ENCODE results near the gene SLC18A3.

The SLC18A3 gene

DNA sequence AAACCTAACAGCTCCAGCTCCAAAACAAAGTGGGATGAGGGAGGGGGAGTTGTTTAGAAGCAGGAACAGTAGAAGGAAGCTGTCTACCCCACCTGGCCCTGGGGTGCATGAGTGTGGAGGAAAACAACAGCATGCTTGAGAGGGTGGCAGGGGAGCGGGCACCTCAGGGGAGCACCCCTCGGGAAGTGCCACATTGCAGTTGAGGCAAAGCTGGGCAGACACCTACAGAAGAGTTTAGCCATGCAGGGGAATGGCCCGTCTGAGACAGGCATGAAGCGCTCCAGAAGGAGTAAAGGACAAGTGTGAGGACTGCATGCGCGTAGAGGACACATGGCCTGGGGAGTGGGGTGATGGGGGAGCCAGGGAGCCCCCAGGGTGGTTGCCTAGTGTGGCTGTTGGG, 21.9 kb downstream of the SLC18A3 start:
- no peak for DNase-seq

GRCh38 chr10:49632406-49633317, 22.6 kb downstream of the SLC18A3 start:
- DNase-seq = no peak

DNA sequence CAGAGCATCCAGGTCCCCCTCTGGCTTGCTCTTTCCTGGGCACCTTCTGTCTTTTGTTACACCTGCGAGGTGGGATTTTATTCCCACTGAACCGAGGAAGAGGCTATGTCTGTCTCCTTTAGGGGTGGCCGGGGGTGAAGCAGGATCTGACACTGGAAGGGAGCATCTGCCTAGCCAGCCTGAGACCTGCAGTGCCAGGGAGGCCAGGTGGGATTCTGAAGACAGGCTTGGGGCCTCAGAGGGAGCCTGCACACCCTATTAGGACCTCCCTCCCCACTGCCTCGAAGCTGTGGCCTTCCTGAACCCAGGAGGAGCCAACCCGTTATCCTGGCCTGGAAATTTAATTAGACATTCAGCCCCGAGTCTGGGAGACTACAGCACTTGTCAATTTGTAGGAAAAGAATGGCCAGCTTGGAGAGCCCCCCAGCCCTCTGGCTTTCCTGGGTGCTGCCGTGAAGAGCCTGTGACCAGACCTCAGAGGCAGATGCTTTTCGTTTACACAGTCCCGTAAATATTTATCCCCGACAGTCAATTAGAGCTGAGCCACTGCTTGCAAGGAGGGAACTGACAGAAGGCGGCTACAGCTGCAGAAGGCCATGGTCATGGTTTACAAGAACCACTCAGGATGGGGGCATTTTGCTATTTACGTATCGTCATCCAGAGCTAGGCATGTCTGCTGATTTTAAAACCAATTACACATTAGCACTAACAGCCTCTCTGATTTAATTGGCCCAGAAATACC, 23.4 kb downstream of the SLC18A3 start:
- no peak for DNase-seq

- no peak for DNase-seq
Measured at GRCh38 chr10:49634069-49634660, 24.1 kb downstream of the SLC18A3 start.

- DNase-seq = no peak
Measured at GRCh38 chr10:49642311-49642710, 32.2 kb downstream of the SLC18A3 start.

DNA sequence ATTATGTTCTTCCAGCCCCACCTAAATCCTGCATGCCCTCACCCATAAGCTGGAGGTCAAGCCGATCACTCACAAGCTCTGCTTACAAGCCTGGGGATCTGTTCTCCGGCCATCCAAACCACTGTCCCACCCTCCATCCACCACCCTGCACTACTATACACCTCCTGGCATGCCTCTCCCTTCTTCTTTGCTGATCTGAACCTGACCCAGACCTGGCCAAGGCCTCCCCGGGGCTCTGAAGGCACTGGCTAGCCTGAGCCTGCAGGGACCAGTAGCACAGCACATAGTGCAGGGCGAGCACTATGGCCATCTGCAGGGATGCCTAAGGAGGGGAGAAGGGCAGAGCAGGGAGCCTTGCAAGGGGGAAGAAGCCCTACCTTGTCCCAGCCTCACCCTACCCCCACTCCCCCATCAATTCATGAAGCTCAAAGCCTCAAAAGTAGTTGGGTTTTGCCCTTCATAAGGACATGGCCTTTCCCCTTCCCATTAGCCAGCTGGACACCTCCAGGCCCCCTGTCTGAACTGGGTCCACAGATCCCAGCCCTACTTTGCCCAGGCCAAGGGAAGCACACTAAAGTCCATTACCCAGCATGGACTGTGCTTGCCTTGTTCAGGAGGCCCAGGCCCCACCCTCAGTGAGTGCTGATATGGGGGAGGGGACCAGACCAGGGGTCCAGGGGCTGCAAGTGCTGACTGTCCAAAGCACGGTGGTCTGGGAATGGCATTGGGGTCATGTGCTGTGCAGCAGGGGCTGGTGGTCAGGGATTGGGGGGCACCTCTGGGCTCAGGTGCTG, 33.3 kb downstream of the SLC18A3 start:
- no peak for DNase-seq

GRCh38 chr10:49644035-49644646, 34.0 kb downstream of the SLC18A3 start:
- DNase-seq = no peak

DNA sequence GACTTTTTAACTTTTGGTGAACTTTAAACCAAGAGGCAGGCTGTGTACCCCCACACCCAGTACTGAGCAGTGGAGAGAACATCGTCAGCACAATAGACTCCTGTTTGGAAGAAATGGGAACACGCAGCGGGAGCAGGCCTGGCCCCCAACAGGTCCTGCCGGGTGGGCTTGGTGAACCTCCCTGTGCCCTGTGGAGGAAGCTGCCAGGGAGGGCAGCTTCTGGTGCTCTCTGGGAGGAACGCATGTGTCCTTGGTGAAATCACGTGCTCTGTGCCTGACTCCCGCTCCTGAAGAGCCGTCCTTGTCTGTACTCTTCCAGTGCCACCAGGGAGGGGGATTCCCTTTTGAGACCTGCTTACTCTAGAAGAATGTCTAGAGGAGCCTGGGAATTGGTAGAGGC, 35.3 kb downstream of the SLC18A3 start:
- DNase-seq = no peak

GRCh38 chr10:49645871-49646870, 36.1 kb downstream of the SLC18A3 start:
- no peak for DNase-seq

- DNase-seq = no peak
Measured at GRCh38 chr10:49647554-49647953, 37.4 kb downstream of the SLC18A3 start.

DNA sequence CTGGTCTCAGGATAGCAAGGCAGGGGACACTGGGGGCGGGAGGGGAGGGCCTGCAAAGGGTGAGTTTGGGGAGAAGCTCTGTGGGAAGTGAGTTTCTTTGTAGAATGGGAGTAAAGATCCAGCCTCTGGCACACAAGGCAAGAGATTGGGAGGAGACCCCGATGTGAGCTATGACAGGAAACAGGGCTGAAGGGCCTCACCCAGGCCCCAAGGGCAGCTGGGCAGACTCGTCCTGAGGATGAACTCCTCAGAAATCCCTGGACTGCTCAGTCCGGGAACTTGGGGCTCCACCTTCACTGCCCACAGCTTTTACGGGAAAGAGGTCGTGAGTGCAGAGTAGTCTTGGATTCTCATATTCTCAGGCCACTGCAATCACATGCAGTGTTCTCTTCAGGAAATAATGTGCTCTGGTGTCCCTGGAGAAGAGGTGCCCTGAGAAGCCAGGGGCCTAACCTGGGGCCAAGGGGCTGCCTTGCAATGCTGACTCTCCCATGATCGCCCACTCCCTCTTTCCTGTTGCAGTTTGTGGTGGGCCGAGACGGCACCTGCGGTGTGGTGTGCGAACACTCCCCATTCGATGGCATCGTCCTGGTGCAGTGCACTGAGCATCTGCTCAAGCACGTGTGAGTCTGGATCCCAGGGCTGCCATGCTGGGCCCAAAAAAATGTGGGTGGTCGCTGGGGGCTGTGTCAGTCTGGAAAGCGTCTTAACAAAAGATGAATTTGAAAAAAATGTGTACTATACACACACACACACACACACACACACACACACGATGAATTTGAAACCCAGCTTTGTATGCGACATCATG, 38.1 kb downstream of the SLC18A3 start:
- no peak for DNase-seq

GRCh38 chr10:49649294-49649693, 39.2 kb downstream of the SLC18A3 start:
- no peak for DNase-seq

DNA sequence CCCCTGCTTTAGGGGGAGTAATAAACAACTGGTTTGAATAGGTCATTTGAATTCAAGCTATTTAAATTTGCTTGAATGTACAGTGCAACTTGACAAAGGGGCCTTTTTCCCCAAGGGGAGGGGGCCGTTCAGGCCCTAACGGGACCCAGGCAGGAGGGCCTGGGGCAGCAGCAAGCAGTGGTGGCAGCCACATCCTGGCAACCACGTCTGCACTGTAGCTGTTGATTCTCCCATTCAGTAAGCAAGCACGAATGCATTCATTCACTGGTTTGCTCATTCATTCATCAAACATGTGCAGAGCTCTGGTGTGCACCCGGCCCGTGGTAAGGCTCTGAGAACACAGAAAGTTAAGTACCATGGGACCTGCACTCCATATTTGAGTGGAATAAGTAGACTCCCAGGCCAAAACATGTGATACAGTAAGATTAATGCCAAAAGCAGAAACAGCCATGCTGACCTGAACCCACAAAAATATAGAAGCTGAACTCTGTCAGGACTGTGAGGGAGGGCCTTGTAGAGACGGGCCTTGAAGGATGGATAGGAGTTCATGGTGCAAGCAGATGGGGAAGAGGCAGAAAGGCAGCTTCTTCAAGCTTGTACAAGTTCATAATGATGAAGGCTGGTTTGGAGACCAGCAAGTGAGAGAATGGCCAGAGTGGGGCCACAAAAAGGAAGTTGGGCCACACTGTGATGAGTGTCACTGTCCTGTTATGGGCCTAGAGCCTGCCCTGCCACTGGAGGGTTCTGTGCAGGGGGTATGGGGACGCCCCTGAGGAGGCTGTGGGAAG, 40.0 kb downstream of the SLC18A3 start:
- no peak for DNase-seq

GRCh38 chr10:49650724-49651034, 40.6 kb downstream of the SLC18A3 start:
- no peak for DNase-seq

DNA sequence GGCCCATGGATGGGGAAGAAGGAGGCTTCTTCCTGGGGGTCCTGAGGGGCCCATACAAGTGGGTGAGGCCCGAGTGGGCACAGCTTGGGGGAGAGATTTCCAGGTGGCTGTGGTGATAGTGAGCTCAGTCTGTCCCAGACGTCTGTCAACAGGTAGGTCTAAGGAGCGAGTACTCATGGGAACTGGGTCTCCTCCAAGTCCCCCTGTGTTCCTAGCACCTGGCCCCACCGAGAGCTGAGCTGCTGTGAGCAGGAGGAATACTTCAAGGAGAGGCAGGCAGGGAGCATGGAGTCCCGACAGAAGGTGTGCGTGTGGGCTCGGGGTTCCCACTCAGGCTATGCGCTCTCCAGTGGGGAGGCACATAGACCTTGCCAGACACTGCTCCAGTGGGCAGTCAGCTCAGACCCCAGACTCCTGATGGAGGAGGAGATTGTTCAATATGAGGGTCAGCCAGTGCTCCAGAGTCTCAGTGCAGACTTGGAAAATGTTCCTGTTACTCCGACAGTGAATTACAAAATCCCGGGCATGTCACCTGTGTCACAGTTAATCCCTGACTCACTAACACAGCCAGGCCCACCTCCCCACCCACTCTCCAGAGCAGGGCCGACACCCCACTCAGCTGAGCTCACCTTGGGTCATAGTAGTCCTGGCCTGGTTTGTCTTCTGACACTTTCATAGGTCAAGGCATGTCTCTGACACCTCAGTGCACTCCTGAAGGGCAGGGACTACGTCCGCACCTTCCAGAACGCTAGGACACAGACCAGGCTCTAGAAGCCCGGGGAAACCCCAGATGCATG, 41.1 kb downstream of the SLC18A3 start:
- no peak for DNase-seq

- no peak for DNase-seq
Measured at GRCh38 chr10:49651917-49652316, 41.8 kb downstream of the SLC18A3 start.

- DNase-seq = no peak
Measured at GRCh38 chr10:49652421-49653272, 42.5 kb downstream of the SLC18A3 start.

All from NCI-H187 (cell line).